ENCODE results near the gene C19orf33. TPM values are rescaled to one million over a fixed set of nuclear protein-coding genes. Genes with fewer than 3 reads are reported as not detected.
A peak's percentile ranks its signal among the peaks of the same experiment; 100 is the strongest.

C19orf33 gene
- total RNA-seq, 6 experiments from 2014 or later = not detected

DNA sequence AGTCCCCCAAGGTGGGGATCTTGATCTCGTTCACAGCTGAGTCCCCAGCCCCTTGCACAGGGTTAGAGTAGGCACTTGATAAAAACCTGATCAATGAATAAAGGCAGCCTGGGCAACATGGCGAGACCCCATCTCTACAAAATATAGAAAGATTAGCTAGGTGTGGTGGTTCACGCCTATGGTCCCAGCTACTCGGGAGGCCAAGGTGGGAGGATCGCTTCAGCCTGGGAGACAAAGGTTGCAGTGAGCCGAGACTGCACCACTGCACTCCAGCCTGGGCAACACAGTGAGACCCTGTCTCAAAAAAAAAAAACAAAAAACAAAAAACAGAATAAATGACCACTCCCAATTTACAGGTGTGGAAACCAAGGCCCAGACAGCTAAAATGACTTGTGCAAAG, 6.9 kb downstream of the C19orf33 start:
- no peak overlapping the region for H3K27ac Mint-ChIP-seq
- no peak for TF ChIP-seq CTCF (IDR thresholded peaks at IDR 0.05)

GRCh38 chr19:38315657-38316476, 11.8 kb downstream of the C19orf33 start, which contains the start of gene YIF1B:
YIF1B (minus strand) TSS chr19:38315947; CDS start chr19:38315917, 30 bp downstream.
- Mint-ChIP-seq H3K4me3 (peak within 1 kb of the TSS; percentile 96), H3K27me3 (ENCODE audit: insufficient read depth) (peaks cover 3% of the 10 kb centered on the region; the same call in 1 of the 2 replicates), H3K9me3 (no peaks in the 10 kb centered on the region), H3K27ac (peak within 1 kb of the TSS; percentile 90), H3K36me3 (ENCODE audit: low read depth) (no peaks in the 10 kb centered on the region; the same call in 1 of the 2 replicates), H3K4me1 (ENCODE audit: low read depth) (peaks cover 11% of the 10 kb centered on the region)
- peak; percentile 95 for DNase-seq
- no peak for TF ChIP-seq CTCF (IDR thresholded peaks at IDR 0.05)

More for the DNA sequence above, 6.9 kb downstream of the C19orf33 start:
- no peak for DNase-seq
- Mint-ChIP-seq H3K9me3 (no peaks in the 10 kb centered on the region), H3K36me3 (ENCODE audit: low read depth) (peaks cover 4% of the 10 kb centered on the region), H3K4me1 (ENCODE audit: low read depth) (peaks cover 5% of the 10 kb centered on the region; the same call in 1 of the 2 replicates), H3K4me3 (no peak overlapping the region), H3K27me3 (ENCODE audit: insufficient read depth) (peaks cover 5% of the 10 kb centered on the region)

DNA sequence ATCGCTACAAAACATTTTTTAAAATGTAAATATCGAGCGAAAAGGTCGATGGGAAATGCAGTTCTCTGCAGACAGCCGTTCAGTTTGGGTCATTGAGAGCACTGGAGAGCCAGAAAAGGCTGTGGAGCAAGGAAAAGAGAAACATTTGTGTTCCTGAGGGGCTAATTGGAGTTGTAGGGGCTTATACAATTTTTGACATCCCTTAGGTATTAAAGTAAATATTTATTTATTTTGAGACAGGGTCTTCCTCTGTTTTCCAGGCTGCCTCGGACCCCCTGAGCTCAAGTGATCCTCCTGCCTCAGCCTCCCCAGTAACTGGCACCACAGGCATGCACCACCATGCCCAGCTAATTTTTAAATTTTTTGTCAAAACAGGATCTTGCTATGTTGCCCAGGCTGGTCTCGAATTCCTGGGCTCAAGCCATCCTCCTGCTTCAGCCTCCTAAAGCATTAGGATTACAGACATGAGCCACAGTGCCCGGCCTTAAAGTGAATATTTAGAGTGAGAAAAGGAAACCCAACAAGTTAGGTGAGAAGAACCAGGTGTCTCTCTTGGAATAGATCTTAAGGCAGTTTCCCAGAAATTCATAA, 12.5 kb downstream of the C19orf33 start:
- Mint-ChIP-seq H3K27me3 (ENCODE audit: insufficient read depth) (peaks cover 3% of the 10 kb centered on the region; the same call in 1 of the 2 replicates), H3K36me3 (ENCODE audit: low read depth) (no peaks in the 10 kb centered on the region), H3K4me1 (ENCODE audit: low read depth) (peaks cover 13% of the 10 kb centered on the region), H3K4me3 (peak overlapping the region; percentile 83), H3K27ac (peak overlapping the region; percentile 88), H3K9me3 (no peaks in the 10 kb centered on the region)
- no peak for TF ChIP-seq CTCF (IDR thresholded peaks at IDR 0.05)
- DNase-seq = no peak

GRCh38 chr19:38317104-38317612, 13.1 kb downstream of the C19orf33 start:
- no peak for DNase-seq
- no peaks in the 10 kb centered on the region for H3K9me3 Mint-ChIP-seq
- H3K4me3 Mint-ChIP-seq = peak overlapping the region; percentile 40; the same call in 1 of the 2 replicates
- H3K27me3 Mint-ChIP-seq (ENCODE audit: insufficient read depth) = peaks cover 3% of the 10 kb centered on the region; the same call in 1 of the 2 replicates
- TF ChIP-seq CTCF (IDR thresholded peaks at IDR 0.05) = no peak
- peak overlapping the region; percentile 27 for H3K27ac Mint-ChIP-seq
- H3K36me3 Mint-ChIP-seq (ENCODE audit: low read depth) = no peaks in the 10 kb centered on the region
- peaks cover 19% of the 10 kb centered on the region for H3K4me1 Mint-ChIP-seq (ENCODE audit: low read depth)

- no peak overlapping the region for H3K27ac Mint-ChIP-seq
These were observed 14.6 kb downstream of the C19orf33 start for GRCh38 chr19:38318660-38319059.

More at GRCh38 chr19:38318660-38319059, 14.6 kb downstream of the C19orf33 start:
- peaks cover 3% of the 10 kb centered on the region for H3K27me3 Mint-ChIP-seq (ENCODE audit: insufficient read depth)
- H3K36me3 Mint-ChIP-seq (ENCODE audit: low read depth) = no peaks in the 10 kb centered on the region
- TF ChIP-seq CTCF (IDR thresholded peaks at IDR 0.05) = no peak
- DNase-seq = no peak
- H3K4me1 Mint-ChIP-seq (ENCODE audit: low read depth) = peaks cover 17% of the 10 kb centered on the region
- H3K9me3 Mint-ChIP-seq = no peaks in the 10 kb centered on the region
- H3K4me3 Mint-ChIP-seq = no peak overlapping the region

All from HFFc6 (cell line).